Naive B cell (primary cell): Measurements from ENCODE around the gene FMO5. TPM values are rescaled to one million over a fixed set of nuclear protein-coding genes. Genes with fewer than 3 reads are reported as not detected.

Experiments used
- ATAC-seq, 2 donors: fragments of 150-1000 bp; cut with Tn5 transposase; 2 replicates each; pipeline ENCODE4 v1.10.0; 2021; ENCODE audit warnings: low read depth in 2 of 2, mild to moderate bottlenecking in 2 of 2, moderate library complexity in 2 of 2
- DNase-seq: peaks from one replicate; pipeline ENCODE4 v3.0.0; 2022
- H3K27ac Mint-ChIP-seq, 6 donors: one replicate each; pipeline ENCODE4 v1.8.0; 2020 to 2022; ENCODE audit warnings: mild to moderate bottlenecking in 6 of 6, mixed read lengths in 6 of 6, moderate library complexity in 5 of 6, inconsistent platforms in 2 of 6
- H3K27me3 Mint-ChIP-seq, 3 donors: one replicate each; pipeline ENCODE4 v1.8.0; 2021 to 2022; ENCODE audit warnings: mixed read lengths in 3 of 3, mild to moderate bottlenecking in 1 of 3
- H3K36me3 Mint-ChIP-seq, 2 donors: one replicate each; pipeline ENCODE4 v1.8.0; 2020 to 2022; ENCODE audit warnings: mixed read lengths in 2 of 2, inconsistent platforms in 1 of 2, mild to moderate bottlenecking in 1 of 2
- H3K4me1 Mint-ChIP-seq, 3 donors: one replicate each; pipeline ENCODE4 v1.8.0; 2020 to 2022; ENCODE audit warnings: mixed read lengths in 3 of 3, inconsistent platforms in 1 of 3, mild to moderate bottlenecking in 1 of 3, moderate library complexity in 1 of 3
- H3K4me3 Mint-ChIP-seq, 8 donors: one replicate each; pipeline ENCODE4 v1.8.0; 2020 to 2022; ENCODE audit warnings: mild to moderate bottlenecking in 8 of 8, mixed read lengths in 8 of 8, moderate library complexity in 8 of 8, inconsistent platforms in 2 of 8
- H3K9me3 Mint-ChIP-seq, 7 donors: one replicate each; pipeline ENCODE4 v1.8.0; 2020 to 2022; ENCODE audit warnings: mixed read lengths in 7 of 7, mild to moderate bottlenecking in 5 of 7, inconsistent platforms in 2 of 7, moderate library complexity in 1 of 7
- polyA plus RNA-seq, 6 donors: library from polyadenylated mRNA; unstranded; fragments of 300-500 nt; fragmentation: Illumina TruSeq; gene quantifications; one replicate each; pipeline ENCODE4 v1.2.3, GENCODE V29; 2021; ENCODE audit warnings: low read depth in 6 of 6

Gene FMO5
- polyA plus RNA-seq, 6 donors from 2014 or later: 6.5 to 17.5 (median 9.7) TPM

DNA sequence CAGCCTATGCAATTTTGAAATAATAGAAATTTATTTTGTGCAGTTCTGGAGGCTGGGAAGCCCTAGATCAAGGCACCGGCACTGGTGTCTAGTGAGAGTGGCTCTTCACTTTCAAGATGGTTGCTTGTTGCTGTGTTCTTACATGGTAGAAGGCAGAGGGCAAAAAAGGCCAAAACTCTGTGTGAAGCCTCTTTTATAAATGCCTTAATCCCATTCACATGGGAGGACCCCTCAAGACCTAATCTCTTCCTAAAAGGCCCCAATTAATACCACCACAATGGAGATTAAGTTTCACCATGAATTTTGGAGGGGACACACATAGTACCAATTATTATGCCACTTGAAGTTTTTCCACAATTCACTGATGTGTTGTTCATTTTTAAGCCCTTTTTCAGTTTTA lies 73.9 kb downstream of the FMO5 start:
- Mint-ChIP-seq H3K36me3 (peaks cover 0 to 13% of the 10 kb centered on the region in 2 donors), H3K27ac (no peak overlapping the region)

DNA sequence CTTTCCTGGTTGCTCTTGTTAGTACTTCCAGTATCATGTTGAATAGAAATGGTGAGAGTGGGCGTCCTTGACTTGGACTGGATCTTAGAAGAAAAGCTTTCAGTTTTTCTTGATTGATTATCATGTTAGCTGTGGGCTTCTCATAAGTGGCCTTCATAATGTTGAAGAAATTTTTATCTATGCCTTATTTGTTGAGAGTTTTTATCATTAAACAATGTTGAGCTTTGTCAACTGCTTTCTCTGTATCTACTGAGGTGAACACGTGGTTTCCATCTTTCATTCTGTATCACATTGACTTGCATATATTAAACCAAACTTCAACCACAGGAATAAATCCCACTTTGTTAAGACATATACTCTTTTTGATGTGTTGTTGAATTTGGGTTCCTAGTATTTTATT lies 82.3 kb downstream of the FMO5 start:
- Mint-ChIP-seq H3K27me3 (peaks cover 14 to 32% (median 18%) of the 10 kb centered on the region in 3 donors), H3K36me3 (peaks cover 0 to 11% of the 10 kb centered on the region in 2 donors), H3K27ac (no peak overlapping the region), H3K4me1 (no peaks in the 10 kb centered on the region), H3K9me3 (peaks cover 0 to 12% (median 0%) of the 10 kb centered on the region in 7 donors), H3K4me3 (no peak overlapping the region)
- no peak for ATAC-seq
- DNase-seq: no peak

More for the DNA sequence above, 73.9 kb downstream of the FMO5 start:
- H3K27me3 Mint-ChIP-seq: peaks cover 0 to 4% (median 0%) of the 10 kb centered on the region in 3 donors
- ATAC-seq (no peak), DNase-seq (no peak)
- no peak overlapping the region for H3K4me3 Mint-ChIP-seq
- no peaks in the 10 kb centered on the region for H3K9me3 Mint-ChIP-seq
- H3K4me1 Mint-ChIP-seq: no peaks in the 10 kb centered on the region

Other genes starting within 250 kb of the FMO5 start
- gene PRKAB2, start 52.9 kb downstream of the FMO5 start, polyA plus RNA-seq: 1 to 10 TPM in 5 of 6 donors, not detected in 1; 4.1 to 9.3 (median 5.0) TPM
- 10 to 100 TPM; 24.4 to 66.2 (median 40.6) TPM for gene CHD1L, start 17.3 kb upstream of the FMO5 start, polyA plus RNA-seq